HUES64 (cell line): Measurements from ENCODE around the gene MAST4.
"Not testable (repeated sequence)": the region's sequence is repeated elsewhere in the genome, so short reads cannot be mapped to it uniquely, and the experiment has no call there.

Source experiments
- H3K27ac ChIP-seq: 2 replicates; pipeline ENCODE4 v1.7.0; 2013; ENCODE audit warnings: low read depth, low read length, inconsistent platforms
- H3K27me3 ChIP-seq: 2 replicates; pipeline ENCODE4 v1.6.1; 2013; ENCODE audit warnings: mild to moderate bottlenecking, low read length; ENCODE audit not compliant: insufficient read depth
- H3K36me3 ChIP-seq: 2 replicates; pipeline ENCODE4 v1.6.1; 2013; ENCODE audit warnings: mild to moderate bottlenecking, low read length; ENCODE audit not compliant: insufficient read depth
- H3K4me1 ChIP-seq: 2 replicates; pipeline ENCODE4 v1.6.1; 2013; ENCODE audit warnings: mild to moderate bottlenecking, low read length, moderate library complexity; ENCODE audit not compliant: insufficient read depth
- H3K4me3 ChIP-seq: 2 replicates; pipeline ENCODE4 v1.5.1; 2013; ENCODE audit warnings: mild to moderate bottlenecking, low read length, moderate library complexity
- H3K9ac ChIP-seq: 2 replicates; pipeline ENCODE4 v1.6.1; 2013; ENCODE audit warnings: mild to moderate bottlenecking, low read depth, low read length
- H3K9me3 ChIP-seq: 2 replicates; pipeline ENCODE4 v1.6.1; 2013; ENCODE audit warnings: low read depth, low read length; ENCODE audit not compliant: insufficient read depth
- WGBS: fragments of 150-250, 120-280 bp; methylation state at CpG from one replicate; pipeline ENCODE4 v1.1.7; 2013; ENCODE audit warnings: missing lambda C conversion rate; 5-methylcytosine and 5-hydroxymethylcytosine counted together

The MAST4 gene

DNA sequence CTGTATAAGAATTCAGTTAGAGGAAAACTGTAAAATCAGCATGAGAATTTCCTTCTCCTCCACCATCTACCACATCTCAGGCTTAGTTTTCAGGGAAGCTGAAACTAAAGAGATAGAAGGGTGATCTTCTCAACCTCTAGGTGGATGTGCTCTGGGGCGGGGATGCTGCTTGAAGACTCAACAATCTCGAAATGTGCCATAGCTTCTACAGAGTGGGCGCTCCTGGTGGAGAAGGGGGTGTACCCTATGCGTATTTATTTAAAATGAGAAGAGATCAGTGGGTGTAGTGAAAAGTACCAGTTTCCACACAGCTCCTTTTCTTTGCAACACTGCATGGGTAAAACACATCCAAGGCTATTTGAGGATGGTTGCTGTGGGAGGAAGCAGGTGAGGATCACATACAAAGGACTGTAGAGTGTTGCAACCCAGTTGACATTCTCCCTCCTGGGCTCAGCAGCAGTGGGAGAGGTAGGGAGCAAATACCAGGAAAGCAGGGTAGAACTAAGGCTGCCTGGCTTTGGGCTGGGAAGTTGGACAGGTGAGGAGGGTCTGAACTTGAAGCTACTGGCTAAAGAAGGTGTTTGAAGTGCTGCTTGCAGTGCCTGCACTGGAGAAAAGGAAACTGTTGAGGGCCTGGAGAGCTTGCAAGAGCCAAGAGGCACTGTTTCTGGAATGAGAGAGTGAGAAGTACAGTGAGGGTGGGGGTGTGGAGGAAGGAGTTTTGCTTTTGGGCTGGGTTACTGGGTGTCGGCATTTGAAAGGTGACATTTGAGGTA lies 73.1 kb downstream of the MAST4 start:
- H3K27me3 ChIP-seq = no peaks in the 10 kb centered on the region
- no peaks in the 10 kb centered on the region for H3K9me3 ChIP-seq
- peaks cover 8% of the 10 kb centered on the region for H3K4me1 ChIP-seq
- WGBS = 97% methylated on average over 5 of the region's 5 CpGs
- H3K4me3 ChIP-seq = no peak overlapping the region
- H3K36me3 ChIP-seq = no peaks in the 10 kb centered on the region
- H3K27ac ChIP-seq = no peak overlapping the region
- no peak overlapping the region for H3K9ac ChIP-seq

DNA sequence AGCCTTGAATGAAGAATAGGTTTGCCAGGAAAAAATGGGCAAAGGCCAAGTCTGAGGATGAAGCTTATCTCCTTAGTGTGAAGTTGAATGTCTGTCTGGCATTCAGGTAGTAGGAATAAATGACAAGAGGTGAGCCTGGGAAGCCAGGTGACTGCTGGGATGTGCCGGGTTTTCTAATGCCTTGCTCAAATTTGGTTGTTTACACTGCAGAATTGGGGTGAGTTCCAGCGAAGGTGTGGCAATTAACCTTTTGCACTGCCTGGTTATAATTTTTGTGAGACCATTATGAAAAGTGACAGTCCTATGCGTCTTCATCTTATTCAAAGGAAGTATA lies 73.6 kb downstream of the MAST4 start:
- no peak overlapping the region for H3K4me3 ChIP-seq
- H3K9ac ChIP-seq = no peak overlapping the region
- H3K27ac ChIP-seq = no peak overlapping the region
- 94% methylated on average over 3 of the region's 3 CpGs for WGBS
- H3K36me3 ChIP-seq = no peaks in the 10 kb centered on the region
- H3K9me3 ChIP-seq = no peaks in the 10 kb centered on the region
- peaks cover 8% of the 10 kb centered on the region for H3K4me1 ChIP-seq
- no peaks in the 10 kb centered on the region for H3K27me3 ChIP-seq

DNA sequence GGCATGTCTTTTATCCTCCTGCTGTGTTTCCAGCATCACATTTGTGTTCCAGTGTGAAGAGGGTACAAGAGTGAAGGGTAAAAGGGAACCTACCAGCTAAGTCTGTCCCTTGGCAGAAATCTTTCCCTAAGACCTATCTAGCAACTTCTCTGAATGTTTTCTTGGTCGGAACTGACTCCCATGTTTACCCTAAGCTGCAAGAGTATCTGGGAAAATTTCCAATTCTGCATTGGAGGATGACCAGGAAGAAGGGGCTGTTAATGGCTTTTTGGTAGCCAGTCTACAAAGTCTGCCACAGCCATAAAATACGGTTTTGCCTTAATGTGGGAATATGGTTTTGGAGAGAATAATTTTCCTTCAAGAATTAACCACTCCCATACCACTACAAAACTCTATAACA lies 75.1 kb downstream of the MAST4 start:
- no peaks in the 10 kb centered on the region for H3K27me3 ChIP-seq
- 88% methylated on average over 1 of the region's 2 CpGs for WGBS
- H3K27ac ChIP-seq = no peak overlapping the region
- no peaks in the 10 kb centered on the region for H3K36me3 ChIP-seq
- H3K4me1 ChIP-seq = peaks cover 8% of the 10 kb centered on the region
- no peaks in the 10 kb centered on the region for H3K9me3 ChIP-seq
- no peak overlapping the region for H3K4me3 ChIP-seq
- no peak overlapping the region for H3K9ac ChIP-seq

DNA sequence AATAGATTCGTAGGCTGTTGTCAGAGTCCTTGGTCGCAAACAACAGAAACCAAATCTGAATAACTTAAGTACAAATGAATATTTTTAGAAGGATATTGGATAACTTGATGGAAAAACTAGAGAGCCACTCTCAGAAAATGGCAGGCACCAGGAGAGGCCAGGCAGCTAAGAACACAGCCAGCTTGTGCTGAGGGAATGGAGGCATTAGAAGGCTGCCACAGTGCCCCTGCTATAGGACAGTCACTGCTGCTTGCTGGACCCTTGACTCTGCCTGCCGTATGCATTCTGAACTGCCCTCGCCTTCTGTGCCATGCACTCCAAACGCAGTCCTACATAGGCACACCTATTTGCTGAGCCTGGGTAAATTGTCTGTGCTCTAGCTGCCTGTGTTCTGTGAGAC lies 78.6 kb downstream of the MAST4 start:
- Histone ChIP-seq H3K4me3 (no peak overlapping the region), H3K9ac (no peak overlapping the region)
- WGBS = 91% methylated on average over 5 of the region's 5 CpGs

DNA sequence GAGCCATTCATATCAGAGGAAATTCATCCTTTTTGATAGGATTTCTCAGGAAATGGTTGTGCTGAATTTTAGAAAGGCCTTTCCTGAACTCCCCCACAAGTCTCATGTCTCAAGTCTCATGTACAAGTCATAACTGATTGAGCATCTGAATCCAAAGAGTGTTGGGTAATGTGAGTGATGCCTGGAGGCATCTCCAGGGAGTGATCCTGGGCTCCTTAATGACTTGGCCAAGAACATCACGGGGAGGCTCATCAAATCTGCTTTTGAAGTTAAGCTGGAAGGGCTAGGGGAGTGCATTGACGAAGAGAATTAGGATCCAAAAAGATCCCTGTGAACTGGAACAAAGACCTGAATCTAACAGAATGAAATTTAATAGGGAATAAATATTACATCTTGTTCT lies 79.2 kb downstream of the MAST4 start:
- Histone ChIP-seq H3K36me3 (no peaks in the 10 kb centered on the region), H3K4me1 (peaks cover 17% of the 10 kb centered on the region), H3K9ac (no peak overlapping the region), H3K27me3 (no peaks in the 10 kb centered on the region), H3K27ac (no peak overlapping the region), H3K9me3 (no peaks in the 10 kb centered on the region), H3K4me3 (no peak overlapping the region)
- WGBS = 98% methylated on average over 2 of the region's 2 CpGs

More for the DNA sequence above, 78.6 kb downstream of the MAST4 start:
- H3K27me3 ChIP-seq = no peaks in the 10 kb centered on the region
- H3K27ac ChIP-seq = no peak overlapping the region
- peaks cover 11% of the 10 kb centered on the region for H3K4me1 ChIP-seq
- H3K36me3 ChIP-seq = no peaks in the 10 kb centered on the region
- H3K9me3 ChIP-seq = no peaks in the 10 kb centered on the region

DNA sequence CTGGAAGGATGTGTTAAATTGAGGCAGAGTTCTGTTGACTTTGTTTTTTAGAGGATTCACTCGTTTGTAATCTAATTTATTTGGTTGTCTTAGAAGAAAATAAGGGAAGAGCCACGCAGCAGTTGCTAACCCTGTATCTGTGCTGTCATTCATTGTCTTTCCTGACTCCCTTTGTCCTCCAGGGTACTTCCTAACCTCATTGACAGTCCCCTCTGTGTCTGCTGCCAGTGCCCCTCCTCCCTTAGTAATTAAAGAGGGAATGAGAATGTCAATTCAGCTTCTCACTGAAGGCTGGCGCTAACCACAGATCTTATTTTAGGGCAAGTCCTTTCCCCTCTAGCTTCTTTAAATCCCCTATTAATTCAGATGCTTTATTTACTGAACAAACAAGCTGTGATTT lies 84.0 kb downstream of the MAST4 start:
- Histone ChIP-seq H3K9ac (no peak overlapping the region), H3K9me3 (no peaks in the 10 kb centered on the region), H3K4me3 (no peak overlapping the region), H3K36me3 (no peaks in the 10 kb centered on the region), H3K4me1 (peaks cover 11% of the 10 kb centered on the region; the same call in 1 of the 2 replicates), H3K27me3 (no peaks in the 10 kb centered on the region), H3K27ac (no peak overlapping the region)
- WGBS = 27% methylated on average over 2 of the region's 3 CpGs

DNA sequence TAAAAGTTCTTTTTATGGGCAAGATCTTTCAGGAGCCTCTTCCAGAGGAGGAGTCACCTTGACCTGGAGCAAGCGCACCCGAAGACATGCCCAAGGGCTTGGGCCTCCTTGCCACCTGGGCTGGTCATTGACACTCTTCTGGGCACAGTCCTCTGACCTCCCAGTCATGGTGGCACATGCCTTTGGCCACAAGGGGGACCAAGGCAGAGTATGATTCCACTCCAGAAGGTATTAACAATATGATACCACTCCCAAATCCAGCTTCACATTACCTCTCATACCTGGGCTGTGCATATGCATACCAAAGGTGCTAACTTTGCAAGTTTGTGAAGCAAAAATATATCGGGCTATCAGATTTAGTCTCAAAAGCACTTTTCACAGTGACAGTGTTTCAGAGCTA lies 84.6 kb downstream of the MAST4 start:
- Histone ChIP-seq H3K9me3 (no peaks in the 10 kb centered on the region), H3K27ac (no peak overlapping the region), H3K9ac (no peak overlapping the region), H3K4me3 (no peak overlapping the region), H3K4me1 (peaks cover 11% of the 10 kb centered on the region; the same call in 1 of the 2 replicates), H3K36me3 (no peaks in the 10 kb centered on the region), H3K27me3 (no peaks in the 10 kb centered on the region)
- WGBS = 94% methylated on average over 3 of the region's 3 CpGs

DNA sequence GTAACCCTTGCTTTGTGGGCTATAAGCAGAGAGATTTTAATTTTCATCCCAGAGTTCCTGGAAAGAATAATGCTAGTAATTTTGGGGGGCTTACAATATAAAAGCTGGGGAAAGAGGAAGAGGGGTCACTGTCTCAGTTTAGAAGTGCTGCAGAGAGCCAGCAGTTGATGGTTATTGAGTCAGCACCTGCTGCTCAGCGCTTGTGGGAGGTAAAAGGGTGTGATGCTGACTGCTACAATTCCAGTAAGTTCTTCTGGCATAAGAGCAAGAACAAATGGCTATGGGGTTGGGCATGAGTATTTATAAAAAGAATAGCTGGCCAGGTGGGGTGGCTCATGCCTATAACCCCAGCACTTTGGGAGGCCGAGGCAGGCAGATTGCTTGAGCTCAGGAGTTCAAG lies 88.5 kb downstream of the MAST4 start:
- Histone ChIP-seq H3K9ac (no peak overlapping the region), H3K27me3 (no peaks in the 10 kb centered on the region), H3K4me3 (no peak overlapping the region), H3K4me1 (peaks cover 10% of the 10 kb centered on the region; the same call in 1 of the 2 replicates), H3K27ac (no peak overlapping the region), H3K36me3 (no peaks in the 10 kb centered on the region), H3K9me3 (no peaks in the 10 kb centered on the region)
- 95% methylated on average over 2 of the region's 2 CpGs for WGBS

DNA sequence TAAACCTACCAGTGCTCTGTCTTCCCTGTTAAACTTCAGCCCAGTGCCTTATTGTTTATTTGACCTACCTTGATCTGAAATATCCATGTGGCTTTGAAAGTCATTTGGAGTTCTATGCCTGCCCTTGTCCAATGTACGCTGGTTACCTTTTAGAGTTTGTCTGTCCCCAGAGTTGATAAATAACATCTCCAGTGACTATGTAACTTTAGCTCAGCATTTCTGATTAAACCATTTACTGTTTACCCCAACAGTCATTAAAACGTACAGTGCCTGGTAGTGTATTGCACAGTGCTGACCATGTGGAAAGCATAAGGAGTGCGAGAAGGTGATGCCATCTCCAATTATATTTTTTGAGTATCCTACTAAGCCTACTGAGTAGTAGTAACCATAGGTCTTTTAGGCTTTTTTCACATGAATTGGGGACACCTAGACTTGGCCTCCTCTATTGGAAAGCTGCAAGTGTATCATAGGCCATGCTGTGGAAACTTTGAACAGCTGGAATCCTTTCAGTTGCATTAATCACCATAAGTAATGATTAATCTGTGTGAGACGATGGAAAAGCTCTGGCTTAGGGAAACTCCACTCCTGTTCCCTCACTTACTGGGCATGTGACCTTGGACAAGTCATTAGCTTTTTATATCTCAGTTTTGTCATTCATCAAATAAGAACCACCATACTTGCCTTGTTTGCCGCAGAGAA lies 93.5 kb downstream of the MAST4 start:
- Histone ChIP-seq H3K4me3 (no peak overlapping the region), H3K9ac (no peak overlapping the region), H3K27me3 (no peaks in the 10 kb centered on the region), H3K4me1 (no peaks in the 10 kb centered on the region), H3K9me3 (no peaks in the 10 kb centered on the region), H3K36me3 (no peaks in the 10 kb centered on the region), H3K27ac (no peak overlapping the region)
- 93% methylated on average over 5 of the region's 5 CpGs for WGBS

DNA sequence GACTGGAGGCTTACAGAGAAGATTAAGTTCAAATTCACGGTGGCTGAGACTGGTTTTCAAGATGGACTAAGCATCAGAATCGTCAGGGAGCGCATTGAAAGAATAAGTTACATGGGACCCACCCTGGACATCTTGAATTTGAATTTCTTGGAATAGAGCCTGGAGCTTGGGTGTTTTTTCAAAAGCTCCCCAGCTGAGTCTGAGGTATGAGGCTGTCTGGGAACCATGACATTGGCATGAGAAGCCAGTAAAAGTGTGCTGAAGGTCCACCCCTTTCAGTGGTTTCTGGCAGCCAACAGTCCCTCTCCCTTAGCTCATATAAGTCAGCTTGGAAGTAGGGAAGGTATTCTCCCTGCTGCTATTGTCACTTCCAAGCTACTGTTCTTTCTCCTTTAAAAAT lies 97.8 kb downstream of the MAST4 start:
- whole genome bisulfite sequencing = 91% methylated on average over 3 of the region's 3 CpGs
- Histone ChIP-seq H3K9me3 (no peaks in the 10 kb centered on the region), H3K4me1 (no peaks in the 10 kb centered on the region), H3K9ac (no peak overlapping the region), H3K4me3 (no peak overlapping the region), H3K27me3 (peaks cover 14% of the 10 kb centered on the region), H3K27ac (no peak overlapping the region), H3K36me3 (no peaks in the 10 kb centered on the region)

DNA sequence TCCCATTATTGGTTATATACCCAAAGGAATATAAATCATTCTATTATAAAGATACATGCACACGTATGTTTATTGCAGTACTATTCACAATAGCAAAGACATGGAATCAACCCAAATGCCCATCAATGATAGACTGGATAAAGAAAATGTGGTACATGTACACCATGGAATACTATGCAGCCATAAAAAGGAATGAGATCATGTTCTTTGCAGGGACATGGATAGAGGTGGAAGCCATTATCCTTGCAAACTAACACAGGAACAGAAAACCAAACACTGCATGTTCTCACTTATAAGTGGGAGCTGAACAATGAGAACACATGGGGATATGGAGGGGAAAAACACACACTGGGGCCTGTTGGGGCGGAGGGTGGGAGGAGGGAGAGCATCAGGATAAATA lies 99.6 kb downstream of the MAST4 start:
- not testable (repeated sequence) for H3K4me3 ChIP-seq, H3K36me3 ChIP-seq, H3K9ac ChIP-seq, H3K27ac ChIP-seq, H3K9me3 ChIP-seq, H3K4me1 ChIP-seq
- WGBS = 93% methylated on average over 1 of the region's 2 CpGs
- H3K27me3 ChIP-seq = peaks cover 26% of the 10 kb centered on the region
